Endometrium (tissue), 2 donors: Measurements from ENCODE around the gene MACROH2A2.
"Not testable (repeated sequence)": the region's sequence is repeated elsewhere in the genome, so short reads cannot be mapped to it uniquely, and the experiment has no call there.

Source experiments
- FAIRE-seq: peaks from 2 replicates; lab custom pipeline; 2012; peaks lifted over from hg19 to GRCh38; lab: Jason Lieb, UNC
- donor health status: control.
- donor health status: control.

Gene MACROH2A2

DNA sequence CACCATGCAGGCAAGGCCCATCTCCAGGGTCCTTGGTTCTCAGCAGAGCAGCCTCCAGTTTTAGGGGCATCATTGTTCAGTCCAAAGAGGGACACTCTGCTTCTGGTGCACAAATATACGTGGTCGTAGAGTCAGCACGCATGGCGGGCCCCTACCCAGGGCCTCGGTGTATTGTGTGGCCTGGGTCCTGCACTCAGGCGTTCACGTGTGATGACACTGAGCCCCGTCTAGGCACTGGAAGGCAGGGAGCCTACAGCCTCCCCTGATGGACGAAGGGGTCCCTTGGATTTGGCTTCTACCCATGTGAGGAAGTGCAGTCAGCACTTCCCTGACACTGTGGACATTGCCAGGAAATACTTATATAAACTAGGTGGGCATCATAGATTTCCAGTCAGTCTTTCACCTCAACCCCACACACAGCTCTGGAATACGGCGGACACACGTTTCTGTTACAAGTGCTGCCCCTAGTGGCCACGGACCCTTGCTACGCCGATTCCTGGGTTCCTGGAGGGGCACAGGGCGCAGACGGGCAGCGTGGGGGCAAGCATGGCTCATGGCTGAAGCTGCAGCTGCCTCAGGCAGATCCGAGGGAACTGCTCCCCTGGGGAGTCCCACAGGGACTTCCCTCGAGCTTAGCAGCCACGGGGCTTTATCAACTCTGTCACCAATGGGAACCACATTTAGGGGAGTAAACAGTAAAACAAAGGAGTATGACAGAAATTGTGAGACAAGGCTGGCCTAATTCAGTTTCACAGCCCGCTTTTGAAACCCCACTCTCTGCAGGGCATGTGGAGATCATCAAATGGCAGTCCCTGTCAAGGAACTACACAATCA is 54.5 kb downstream of the MACROH2A2 start:
- no peak for FAIRE-seq

DNA sequence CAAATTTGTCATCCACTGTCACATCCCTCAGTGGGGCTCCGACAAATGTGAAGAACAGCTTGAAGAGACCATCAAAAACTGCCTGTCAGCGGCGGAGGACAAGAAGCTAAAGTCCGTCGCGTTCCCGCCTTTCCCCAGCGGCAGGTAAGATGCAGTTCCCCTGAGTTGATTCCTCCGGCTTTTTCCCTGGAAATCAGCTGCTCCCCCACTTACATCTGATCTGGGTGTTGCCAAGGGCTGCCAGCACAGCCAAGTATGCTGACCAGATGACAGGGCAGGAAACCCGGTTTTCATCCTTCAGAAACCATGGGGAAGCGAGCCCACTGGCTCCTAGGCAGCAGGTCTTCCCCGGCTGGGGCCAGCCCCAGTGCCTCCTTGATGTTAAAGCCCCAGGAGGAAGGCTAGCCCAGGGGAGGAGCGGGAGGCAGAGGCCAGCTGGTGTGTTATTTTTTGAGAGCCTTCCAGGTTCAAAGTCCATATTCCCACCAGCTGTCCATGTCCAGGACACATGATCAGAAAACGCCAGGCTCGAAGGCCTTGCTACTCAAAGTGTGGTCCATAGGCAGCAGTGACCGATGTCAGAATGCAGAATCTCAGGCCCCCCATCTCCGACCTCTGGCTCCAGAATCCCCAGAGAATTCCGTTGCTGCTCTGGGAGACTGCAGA is 56.6 kb downstream of the MACROH2A2 start:
- no peak for FAIRE-seq

DNA sequence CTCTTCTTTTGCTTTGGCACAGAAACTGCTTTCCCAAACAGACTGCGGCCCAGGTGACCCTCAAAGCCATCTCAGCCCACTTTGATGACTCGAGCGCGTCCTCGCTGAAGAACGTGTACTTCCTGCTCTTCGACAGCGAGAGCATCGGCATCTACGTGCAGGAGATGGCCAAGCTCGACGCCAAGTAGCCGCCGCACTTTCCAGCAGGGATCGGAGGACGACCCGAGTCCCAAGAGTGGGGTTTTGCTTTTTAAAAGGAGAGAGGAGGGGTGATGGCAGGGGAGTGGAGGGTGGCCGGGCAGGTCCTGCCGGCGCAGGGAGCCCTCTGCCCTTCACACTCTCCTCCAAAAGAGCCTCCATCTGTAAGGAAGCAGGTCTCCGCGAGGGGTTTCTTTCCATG is 58.9 kb downstream of the MACROH2A2 start:
- no peak for FAIRE-seq

DNA sequence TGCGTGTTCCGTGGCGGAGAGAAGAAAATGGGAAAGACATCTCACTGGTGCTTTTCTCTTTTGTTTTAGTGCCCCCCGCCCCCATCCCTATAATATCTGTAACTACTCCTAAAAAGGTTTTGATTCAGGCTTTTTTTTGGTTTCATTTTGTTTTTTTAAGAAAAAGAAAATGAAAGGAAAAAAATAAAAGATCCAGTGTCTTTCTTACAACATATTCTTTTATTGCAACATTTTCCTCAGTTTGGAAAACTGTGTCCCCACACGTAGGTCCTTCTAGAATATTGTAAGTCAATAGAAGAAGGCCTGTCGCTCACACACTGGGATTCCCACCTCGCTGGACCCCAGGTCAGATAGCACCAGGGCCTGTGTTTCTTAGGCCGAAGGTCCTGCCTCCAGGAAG is 59.4 kb downstream of the MACROH2A2 start:
- FAIRE-seq: no peak

DNA sequence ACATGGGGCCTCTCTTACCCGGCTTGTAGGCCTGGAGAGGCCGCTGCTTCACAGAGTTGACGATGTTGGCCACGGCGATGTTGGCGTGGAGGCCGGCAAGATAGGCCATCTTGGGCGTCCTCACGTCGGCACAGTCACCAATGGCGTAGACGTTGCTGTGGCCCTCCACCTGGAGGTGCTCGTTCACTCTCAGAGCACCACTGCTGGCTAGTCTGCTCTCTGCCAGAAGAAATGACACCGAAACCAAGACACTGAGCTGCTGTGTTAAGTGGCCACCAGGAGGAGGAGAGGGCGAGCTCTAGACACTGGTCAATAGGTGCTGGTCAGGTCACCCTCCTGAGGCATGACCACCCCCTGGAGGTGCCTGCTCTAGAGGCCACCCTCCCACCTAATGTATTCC is 62.3 kb downstream of the MACROH2A2 start:
- no peak for FAIRE-seq

DNA sequence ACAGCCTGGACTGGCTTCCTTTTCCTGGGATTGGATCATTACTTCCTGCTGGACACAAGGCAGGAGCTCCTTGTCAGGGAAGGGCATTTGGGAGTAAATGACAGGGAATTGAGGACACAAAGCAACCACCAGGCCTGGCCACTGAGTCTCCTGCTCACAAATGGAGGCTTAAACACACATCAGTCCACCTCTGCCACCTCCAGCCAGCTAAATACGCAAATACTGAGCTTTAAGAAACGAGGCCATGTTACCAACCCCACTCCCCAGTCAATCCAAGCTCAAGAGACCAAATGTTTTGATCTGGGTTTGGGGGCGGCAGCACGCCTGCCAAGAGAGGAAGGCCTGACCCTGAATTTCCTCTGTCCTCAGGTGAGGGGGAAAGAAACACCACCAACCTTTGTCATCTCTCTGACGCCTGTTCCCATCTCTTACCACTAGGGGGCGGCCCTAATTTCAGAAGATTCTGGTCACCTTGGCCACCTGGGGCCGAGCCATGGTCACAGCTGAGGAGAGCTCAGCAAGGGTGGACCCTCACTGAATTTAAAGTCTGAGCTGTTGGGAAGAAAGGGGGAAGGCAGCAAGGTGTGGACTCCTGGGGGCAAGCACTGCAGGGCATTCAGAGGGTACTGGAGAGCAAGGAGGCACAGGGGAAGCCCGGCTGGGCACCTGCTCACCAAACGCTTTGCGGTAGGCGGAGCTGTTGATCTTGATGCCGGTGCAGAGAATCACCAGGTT is 63.5 kb downstream of the MACROH2A2 start:
- FAIRE-seq: no peak

DNA sequence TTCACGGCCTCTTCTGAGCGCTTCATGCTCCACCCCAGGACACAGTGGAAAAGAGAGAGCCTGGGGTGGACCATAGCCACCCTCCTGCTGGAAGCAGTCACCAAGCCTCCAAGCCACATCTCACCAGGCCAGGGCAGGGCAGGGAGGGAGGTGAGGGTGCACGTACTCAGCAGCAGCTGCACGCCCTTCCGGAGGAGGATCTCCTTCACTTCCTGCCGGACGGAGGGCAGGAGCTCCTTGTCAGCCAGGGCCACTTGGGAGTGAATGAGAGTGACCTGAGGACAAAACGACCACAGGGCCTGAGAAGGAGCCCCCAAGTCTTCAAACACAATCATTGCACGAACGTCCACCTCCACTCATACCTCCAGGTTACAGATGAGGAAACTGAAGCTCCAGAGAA is 65.0 kb downstream of the MACROH2A2 start:
- FAIRE-seq: no peak

DNA sequence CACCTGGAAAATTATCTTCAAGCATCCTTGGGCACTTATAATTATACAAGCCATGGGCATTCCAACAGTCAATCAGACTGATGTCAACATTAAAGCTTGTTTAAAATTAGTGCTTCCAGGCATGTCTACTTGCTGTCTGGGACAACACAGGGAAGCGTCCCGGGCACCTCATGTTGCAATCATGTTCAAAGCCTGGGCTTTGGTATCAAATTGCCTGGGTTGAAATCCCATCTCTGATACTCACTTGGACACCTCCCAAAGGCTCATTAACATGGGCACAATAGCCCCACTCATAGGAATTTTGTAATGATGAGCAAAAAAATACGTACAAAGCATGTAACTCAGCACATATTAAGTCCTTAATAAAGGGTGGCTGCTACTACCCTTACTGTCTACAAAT is 65.5 kb downstream of the MACROH2A2 start:
- FAIRE-seq: no peak

DNA sequence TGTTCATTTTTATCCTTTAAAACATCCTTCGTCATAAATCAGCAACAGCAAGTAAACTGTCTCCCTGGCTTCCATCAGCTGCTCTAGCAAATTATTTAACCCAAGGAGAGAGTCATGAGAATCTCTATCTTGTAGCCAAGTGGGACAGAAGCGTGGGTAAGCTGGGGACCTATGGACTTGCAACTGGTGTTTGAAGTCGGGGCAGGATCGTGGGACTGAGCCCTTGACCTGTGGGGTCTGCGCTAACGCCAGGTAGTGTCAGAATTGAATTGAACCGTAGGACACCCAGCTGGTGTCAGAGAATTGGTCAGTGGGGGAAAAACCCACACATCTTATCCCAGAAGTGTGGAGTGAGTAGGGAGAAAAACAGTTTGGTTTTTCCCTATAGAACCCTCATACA is 66.6 kb downstream of the MACROH2A2 start:
- FAIRE-seq: no peak

DNA sequence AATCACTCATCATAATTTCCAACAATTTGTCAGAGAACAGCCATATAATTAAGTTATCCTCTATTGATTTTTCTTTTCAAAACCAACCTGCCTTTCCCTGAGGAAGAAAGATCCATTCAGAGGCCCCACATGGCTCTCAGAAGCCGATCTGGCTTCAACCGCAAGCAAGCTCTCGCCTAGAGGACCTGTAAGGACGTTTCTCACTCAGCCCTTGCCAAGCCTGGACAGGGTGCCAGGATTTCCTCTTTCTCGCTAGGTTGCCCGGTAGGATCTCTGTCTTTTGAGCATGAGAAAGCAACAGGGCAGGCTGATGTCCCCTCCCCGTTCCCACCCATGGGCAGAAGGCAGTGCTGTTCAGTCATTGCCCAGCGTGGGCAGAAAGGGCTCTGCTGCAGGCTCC is 67.0 kb downstream of the MACROH2A2 start:
- no peak for FAIRE-seq

DNA sequence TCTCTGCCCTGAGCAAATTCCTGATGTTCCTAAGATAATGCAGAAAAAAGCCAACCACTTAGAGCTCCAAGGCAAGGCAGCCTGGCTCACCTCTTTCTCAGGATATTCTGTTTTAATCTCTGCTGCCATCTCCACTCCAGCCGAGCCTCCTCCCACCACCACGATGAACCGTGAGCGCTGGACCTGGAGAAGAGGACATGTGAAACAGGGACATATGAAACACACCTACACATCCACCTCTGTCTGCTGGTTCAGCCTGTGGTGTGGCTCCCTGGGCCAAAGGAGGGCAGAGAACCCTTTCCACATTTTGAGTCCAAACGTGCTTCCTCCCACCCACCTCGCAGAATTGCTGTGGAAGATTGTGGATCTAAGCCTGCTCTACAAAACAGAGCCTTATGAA is 67.8 kb downstream of the MACROH2A2 start:
- FAIRE-seq: no peak

DNA sequence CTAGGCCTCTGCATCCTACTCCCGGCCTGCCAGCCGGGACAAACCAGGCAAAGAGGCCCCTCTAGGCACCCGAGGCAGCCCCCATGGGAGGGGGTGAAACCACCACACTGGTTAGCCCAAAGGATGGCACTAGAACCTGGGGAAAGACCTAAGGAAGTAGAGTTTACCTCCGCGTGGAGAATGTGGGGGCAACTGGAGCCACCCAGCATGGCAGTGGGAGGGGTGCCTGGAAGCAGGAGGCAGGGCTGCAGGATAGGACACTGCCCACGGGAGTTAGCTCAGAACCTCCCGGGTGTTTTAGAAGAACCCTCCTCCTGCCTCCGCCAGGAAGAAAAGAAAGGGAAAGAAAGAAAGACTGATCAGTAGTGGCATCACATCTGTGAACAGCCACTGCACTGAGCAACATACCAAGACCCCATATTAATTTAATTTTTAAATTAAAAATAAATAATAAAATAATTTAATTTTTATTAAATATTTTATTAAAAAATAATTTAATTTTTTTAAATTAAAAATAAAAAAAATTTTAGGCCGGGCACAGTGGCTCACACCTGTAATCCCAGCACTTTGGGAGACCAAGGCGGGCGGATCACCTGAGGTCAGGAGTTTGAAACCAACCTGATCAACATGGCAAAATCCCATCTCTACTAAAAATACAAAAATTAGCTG is 68.8 kb downstream of the MACROH2A2 start:
- no peak for FAIRE-seq

DNA sequence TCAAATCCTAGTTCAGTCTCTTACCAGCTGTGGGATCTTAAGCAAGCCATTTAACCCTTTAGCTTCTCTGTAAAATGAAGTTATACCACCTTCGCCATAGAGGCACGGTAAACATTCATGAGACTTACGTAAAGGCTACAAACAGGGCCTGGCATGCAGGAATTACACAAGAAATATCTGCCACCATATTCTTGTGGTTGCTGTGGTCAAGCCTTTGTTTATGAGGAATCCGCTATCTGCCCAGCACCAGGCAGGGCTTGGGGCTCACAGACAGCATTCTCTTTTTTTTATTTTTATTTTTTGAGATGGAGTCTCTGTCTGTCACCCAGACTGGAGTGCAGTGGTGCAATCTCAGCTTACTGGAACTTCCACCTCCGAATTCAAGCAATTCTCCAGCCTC is 70.1 kb downstream of the MACROH2A2 start:
- no peak for FAIRE-seq

DNA sequence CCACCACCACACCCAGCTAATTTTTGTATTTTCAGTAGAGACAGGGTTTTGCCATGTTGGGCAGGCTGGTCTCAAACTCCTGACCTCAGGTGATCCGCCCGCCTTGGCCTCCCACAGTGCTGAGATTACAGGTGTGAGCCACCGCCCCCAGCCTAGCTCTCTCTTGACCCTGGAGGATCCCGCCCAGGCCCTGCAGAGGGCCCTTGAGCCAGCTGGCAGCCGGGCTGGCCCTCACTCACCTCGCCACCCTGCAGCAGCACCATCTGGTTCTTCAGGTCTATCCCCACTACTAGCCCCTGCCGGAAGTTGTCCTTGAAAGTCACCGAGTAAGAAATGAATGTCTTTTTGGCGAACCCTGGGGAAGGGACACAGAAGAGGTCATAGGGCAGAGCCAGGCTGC is 70.5 kb downstream of the MACROH2A2 start:
- FAIRE-seq: not testable (repeated sequence)

DNA sequence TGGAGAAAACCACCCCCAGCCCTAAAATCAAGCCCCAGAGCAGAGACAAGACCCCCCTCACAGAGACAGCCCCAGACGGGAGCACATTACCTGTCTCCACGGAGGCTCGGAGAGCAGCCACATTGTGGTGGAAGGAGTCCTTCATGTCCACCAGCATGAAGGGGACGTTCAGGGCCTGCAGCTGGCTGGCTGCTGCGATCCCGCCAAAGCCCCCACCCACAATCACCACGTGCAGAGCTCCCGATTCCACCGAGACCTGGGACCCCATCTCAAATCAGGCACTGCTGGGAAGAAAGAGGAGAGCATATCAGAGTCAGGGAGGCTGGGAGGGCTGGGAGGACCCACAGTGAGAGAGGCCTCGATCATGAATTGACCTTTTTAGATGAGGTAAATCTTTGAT is 71.2 kb downstream of the MACROH2A2 start:
- no peak for FAIRE-seq

DNA sequence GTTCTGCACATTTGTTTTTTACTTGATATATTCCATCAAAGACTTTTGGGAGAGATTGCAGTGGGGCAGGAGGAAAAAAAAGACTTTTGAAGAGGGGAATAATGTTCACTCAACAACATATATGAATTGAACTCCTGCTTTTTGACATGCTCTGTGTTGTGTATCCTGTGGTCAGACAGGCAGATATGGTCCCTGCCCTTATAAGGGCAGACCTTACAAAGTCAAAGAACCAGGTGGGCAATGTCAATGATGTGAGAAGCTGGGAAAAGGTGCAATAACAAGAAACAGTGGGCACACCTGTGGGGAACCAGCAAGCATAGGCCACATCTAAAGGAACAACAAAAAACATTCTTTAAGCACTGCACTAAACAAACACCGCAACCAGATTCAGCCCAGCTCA is 71.8 kb downstream of the MACROH2A2 start:
- no peak for FAIRE-seq

DNA sequence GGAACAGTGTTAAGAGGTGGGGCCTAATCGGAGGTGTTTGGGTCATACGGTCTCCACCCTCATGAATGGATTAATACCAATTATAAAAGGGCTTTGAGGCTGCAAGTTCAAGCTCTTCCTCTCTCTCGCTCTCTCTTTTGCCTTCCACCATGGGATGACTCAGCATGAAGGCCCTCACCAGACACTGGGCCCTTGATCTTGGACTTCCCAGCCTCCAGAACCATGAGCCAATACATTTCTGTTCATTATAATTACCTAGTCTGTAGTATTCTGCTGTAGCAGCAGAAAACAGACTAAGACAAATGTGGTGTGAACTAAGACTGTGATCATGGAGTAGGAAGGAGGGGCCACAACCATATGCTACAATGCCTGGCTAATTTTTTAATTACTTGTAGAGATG is 72.3 kb downstream of the MACROH2A2 start:
- no peak for FAIRE-seq

DNA sequence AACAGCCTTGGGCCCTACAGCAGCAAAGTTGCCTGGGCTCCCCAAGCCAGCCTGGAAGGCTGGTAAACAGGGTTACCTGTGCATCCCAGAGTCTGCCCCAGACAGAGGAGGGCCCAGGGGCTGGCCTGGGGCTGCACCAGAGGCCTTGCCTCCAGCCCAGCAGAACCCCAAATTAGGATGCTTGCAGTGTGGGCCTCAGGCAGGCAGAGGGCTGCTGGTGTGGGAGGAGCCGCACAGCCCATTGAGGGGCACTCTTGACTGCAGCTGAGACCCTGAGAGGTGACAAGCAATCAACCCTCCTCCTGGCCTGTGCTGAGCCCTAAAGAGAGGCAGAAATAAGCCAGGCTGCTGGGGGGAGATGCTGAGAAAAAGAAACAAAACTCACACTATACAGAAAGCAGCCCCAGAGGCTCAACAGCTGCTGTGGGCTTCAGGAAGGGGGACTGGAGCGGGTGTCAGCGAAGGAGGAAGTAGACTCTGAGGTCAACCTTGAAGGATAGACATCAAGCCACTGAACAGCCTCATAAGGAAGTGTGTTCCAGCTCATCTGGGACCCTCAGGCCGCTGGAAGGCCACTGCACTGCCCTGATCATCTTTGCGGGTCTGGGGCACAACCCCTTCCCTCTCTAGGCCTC is 73.4 kb downstream of the MACROH2A2 start:
- no peak for FAIRE-seq

DNA sequence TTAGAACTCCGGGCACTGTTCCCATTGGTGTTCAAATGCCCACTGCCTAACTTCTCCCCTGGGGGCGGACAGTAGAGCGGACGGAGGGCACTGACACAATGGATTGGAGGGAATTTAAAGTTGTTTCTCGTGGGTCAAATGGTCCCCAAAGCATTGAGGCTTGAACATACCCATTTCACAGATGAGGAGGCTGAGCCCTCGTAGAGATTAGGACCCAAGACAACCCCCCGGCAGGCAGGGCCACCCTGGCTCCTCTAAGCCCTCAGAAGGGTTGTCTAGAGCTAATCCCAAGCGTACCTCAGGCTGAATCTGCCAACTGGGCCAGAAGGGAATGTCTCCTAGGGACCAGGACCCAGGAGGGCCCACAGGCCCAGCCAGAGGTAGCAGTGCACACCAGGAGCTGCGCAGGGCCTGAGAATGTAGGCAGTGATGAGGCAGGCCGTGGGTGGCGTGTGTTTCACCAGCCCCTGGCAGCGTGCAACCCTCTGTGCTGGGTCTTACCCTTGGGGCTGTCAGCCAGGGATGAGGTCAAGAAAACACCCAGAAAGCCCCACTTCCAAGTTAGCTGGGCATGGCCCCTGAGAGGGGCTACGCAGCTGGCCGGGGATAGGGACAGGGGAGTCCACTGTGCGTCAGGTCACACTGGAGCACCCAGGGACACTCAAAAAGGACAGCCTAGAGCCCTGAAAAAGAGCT is 74.2 kb downstream of the MACROH2A2 start:
- no peak for FAIRE-seq

DNA sequence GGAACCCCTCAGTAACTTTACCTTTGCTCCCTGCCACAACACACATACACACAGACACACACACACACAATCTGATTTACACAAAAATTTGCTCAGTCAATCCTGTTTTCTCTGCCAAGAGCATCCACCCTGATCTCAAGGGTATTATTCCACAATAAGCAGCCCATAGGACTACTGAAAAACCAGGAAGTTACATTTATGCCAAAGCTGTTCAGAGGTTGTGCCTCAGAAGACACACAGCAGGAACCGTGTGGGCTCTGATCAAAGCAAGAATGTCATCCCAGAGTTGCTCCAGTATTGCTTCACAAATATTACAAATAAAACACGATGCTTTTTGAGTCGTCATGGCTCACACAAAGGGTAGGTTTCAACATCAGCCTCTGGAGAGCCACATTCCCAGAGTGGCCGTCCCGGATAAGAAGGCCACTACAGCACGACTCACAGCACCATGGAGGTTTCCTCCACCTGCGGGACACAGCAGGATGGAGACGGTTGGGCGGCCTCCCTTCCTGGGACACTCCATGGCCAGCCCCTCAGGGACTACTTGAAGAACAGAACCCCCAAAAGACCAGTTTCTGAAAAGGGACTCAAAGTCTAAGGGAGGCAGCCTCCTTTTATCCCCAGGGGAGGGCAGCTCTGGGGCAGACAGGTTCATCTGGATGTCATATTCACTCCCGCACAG is 78.4 kb downstream of the MACROH2A2 start:
- no peak for FAIRE-seq

DNA sequence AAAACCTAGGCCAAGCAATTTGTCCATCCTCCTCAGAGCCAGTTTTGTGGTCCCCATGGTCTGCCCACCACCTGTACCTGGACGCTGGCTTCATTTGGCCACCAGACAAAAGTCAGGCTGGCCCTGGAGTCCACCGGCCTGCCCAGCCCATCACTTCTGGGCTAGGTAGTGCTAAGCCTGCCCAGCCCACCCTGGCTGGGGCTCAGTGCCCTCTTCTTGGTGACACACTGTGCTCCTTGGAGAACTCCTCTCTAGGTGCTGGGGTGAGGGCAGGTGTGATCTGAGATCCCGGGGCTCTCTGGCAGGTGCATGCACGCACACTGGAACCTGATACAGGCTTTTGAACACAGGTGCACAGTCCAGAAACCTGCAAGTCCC is 78.9 kb downstream of the MACROH2A2 start:
- no peak for FAIRE-seq
